Vagina (tissue), 2 donors: ENCODE data around the gene MAML2.

Source experiments
- POLR2A ChIP-seq, 2 donors: fragments of 450-650 bp; IDR thresholded peaks; one replicate each; pipeline ENCODE4 v1.6.1; 2017; ENCODE audit warnings: antibody characterized with exemption in 2 of 2, mild to moderate bottlenecking in 2 of 2, moderate library complexity in 2 of 2
- POLR2AphosphoS5 ChIP-seq, 2 donors: sonication (generic); formaldehyde crosslinking; IDR thresholded peaks; one replicate each; pipeline ENCODE4 v1.9.0; 2017; ENCODE audit warnings: antibody characterized with exemption in 2 of 2, mild to moderate bottlenecking in 2 of 2, low read depth in 1 of 2; ENCODE audit not compliant: insufficient read depth in 1 of 2
- TF ChIP-seq, protein P1 (sequence below), 3 experiments: fragments of 450-650 bp in 2 of 3; fragments of 200-600 bp in 1 of 3; sonication (generic) in 1 of 3; IDR thresholded peaks; one replicate each; pipeline ENCODE4 v1.5.1; 2017 to 2019; ENCODE audit warnings: antibody characterized with exemption in 3 of 3, mild to moderate bottlenecking in 2 of 3, moderate library complexity in 2 of 3

DNA sequence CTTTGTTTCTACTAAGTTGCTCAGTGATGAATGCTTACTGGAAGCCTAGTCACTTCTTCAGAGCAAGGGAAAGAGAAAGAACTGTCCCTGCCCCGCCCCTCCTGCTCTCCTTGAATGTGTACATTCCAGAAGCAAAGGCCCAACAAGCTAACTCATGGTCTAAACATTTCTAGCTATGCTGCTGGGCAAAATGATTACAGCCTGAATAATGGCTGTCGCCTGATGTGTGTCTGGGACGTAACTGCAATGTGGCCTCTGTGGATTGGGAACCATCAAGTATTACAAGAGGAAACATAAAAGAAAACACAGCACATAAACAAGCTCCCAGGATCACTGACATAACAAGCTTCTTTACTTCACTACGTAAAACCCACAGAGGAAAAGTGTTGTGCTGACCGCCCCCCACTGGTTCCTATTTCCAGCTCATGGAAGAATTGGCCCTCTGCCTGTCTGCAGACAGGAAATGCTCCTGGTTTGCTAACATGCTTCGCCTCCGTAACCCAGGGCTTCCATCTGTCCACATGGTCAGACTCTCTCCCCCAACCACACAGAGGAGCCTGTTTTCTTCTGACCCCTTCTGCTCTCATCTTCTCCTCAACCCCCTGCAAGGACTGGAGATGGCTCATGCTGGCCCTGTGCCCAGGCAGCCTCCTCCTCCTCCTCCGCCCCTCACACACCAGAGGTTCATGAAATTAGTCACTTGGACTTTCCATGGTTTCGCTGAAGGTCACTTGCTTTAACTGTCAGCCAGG lies 187.2 kb downstream of the MAML2 start:
- TF ChIP-seq, protein P1, sequence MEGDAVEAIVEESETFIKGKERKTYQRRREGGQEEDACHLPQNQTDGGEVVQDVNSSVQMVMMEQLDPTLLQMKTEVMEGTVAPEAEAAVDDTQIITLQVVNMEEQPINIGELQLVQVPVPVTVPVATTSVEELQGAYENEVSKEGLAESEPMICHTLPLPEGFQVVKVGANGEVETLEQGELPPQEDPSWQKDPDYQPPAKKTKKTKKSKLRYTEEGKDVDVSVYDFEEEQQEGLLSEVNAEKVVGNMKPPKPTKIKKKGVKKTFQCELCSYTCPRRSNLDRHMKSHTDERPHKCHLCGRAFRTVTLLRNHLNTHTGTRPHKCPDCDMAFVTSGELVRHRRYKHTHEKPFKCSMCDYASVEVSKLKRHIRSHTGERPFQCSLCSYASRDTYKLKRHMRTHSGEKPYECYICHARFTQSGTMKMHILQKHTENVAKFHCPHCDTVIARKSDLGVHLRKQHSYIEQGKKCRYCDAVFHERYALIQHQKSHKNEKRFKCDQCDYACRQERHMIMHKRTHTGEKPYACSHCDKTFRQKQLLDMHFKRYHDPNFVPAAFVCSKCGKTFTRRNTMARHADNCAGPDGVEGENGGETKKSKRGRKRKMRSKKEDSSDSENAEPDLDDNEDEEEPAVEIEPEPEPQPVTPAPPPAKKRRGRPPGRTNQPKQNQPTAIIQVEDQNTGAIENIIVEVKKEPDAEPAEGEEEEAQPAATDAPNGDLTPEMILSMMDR (IDR thresholded peaks at IDR 0.05) = no peak
- TF ChIP-seq POLR2A (IDR thresholded peaks at IDR 0.05) = no peak
- peak; percentile 45 to 51 for TF ChIP-seq POLR2AphosphoS5 (IDR thresholded peaks at IDR 0.05; ENCODE audit: insufficient read depth in 1 of 2, low read depth in 1 of 2)
